Mesodermal cell (in vitro differentiated cells): Measurements from ENCODE around the gene JMJD4.

Experiments used
- H3K27ac ChIP-seq: 2 replicates; pipeline ENCODE4 v1.7.0; 2013; ENCODE audit warnings: mild to moderate bottlenecking, low read depth, low read length, moderate library complexity; ENCODE audit not compliant: severe bottlenecking
- H3K36me3 ChIP-seq: 2 replicates; pipeline ENCODE4 v1.7.1; 2013; ENCODE audit warnings: mild to moderate bottlenecking, low read length, moderate library complexity; ENCODE audit not compliant: control insufficient read depth, insufficient read depth
- H3K4me1 ChIP-seq: one replicate; pipeline ENCODE4 v1.7.1; 2013; ENCODE audit warnings: mild to moderate bottlenecking, low read length; ENCODE audit not compliant: insufficient read depth, control insufficient read depth, poor library complexity, severe bottlenecking
- H3K4me3 ChIP-seq: 2 replicates; pipeline ENCODE4 v1.7.0; 2013; ENCODE audit warnings: low read length, control low read depth, mild to moderate bottlenecking; ENCODE audit not compliant: insufficient read depth, poor library complexity, severe bottlenecking; ENCODE audit errors: extremely low read depth
- H3K9me3 ChIP-seq: 2 replicates; pipeline ENCODE4 v1.7.1; 2013; ENCODE audit warnings: mild to moderate bottlenecking, low read length, moderate library complexity; ENCODE audit not compliant: control insufficient read depth
- WGBS, 2 experiments: methylation state at CpG; one replicate each; pipeline ENCODE4 v1.1.5; 2013; ENCODE audit warnings: missing lambda C conversion rate in 2 of 2; ENCODE audit not compliant: insufficient coverage in 2 of 2; 5-methylcytosine and 5-hydroxymethylcytosine counted together

Gene JMJD4

DNA sequence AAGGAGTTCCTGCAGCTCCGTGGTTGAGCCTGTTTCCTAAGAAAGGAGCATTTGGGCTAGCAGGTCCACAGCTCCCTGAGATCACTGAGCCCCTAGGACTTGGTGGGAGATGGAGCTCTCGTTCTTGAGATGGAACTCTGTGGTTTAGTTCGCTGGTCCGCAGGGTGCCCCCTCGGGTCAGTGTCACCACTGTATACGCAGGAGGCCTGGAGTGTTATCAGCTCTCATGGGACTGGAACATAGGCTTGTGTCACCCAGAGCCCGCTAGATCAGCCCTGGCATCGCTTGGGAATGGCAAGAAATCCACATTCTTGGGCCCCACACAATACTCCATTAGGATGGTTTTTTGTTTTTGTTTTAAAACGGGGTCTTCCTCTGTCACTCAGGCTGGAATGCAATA is 3.7 kb upstream of the JMJD4 start:
- Histone ChIP-seq H3K4me1 (peaks cover 1% of the 10 kb centered on the region), H3K36me3 (peaks cover 12% of the 10 kb centered on the region), H3K9me3 (no peaks in the 10 kb centered on the region), H3K4me3 (no peak overlapping the region), H3K27ac (no peak overlapping the region)
- 92 to 93% methylated on average over 9 of the region's 9 CpGs for WGBS, 2 experiments

DNA sequence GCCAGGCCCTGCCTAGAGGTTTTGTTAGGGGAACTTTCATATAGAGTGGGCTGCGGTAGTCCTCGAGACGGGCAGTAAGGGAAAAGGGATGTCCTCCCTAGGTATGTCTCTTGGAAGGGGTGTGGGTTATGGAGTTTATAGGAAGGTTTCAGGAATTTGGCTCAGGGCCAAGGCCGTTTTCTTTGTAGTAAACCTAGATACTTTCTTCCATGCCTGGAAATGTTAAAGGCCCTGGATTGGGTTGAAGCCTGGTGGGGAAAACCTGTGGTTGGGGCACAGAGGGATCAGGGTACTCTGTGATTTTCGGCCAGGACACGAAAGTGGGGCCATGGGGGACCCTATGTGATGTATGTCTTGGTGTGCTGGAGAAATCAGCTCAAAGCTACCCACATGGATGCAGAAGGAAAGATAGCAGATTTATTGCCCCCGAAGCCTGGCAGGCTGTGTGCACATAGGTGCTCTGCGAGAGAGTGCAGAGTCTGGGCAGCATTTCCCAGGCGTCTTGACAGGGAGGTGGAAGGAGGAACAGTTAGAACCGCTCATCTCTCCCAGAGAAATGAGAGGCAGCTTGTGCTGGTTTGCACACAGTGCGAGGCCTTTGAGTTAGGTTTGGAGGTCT is 1.8 kb upstream of the JMJD4 start:
- H3K4me3 ChIP-seq = no peak overlapping the region
- WGBS, 2 experiments = 94 to 98% methylated on average over 10 to 11 of the region's 11 CpGs

DNA sequence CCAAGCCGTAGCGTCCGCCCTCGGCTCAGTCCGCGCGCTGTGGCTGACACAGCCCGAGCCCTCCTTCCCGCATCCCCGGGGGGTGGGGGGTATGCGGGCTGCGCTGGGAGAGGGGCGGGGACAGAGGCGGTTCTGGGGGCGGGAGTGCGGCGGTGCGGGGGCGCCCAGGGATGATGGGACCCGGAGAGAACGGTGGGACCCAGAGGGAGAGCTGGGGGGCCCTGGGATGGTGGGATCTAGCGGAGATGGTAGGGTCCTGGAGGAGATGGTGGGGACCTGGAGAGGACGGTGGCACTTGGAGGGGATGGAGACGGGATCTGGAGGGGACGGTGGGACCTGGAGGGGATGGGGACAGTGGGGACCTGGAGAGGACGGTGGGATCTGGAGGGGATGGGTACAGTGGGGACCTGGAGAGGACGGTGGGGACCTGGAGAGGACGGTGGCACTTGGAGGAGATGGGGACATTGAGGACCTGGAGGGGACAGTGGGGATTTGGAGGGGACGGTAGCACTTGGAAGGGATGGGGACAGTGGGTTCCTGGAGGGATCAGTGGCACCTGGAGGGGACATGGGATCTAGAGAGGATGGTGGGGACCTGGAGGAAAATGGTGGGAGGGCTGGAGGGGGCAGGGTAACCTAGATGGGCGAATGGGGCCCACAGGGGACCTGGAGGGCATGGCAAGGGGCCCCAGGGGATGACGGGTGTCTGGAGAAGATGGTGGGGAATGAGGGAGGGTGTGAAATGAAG is 610 bp upstream of the JMJD4 start:
- H3K9me3 ChIP-seq = no peaks in the 10 kb centered on the region
- 5 to 15% methylated on average over 7 to 15 of the region's 31 CpGs for WGBS, 2 experiments
- peaks cover 6% of the 10 kb centered on the region for H3K4me1 ChIP-seq
- H3K27ac ChIP-seq = no peak overlapping the region
- H3K36me3 ChIP-seq = peaks cover 43% of the 10 kb centered on the region
- peak overlapping the region; percentile 98 for H3K4me3 ChIP-seq

More for the DNA sequence above, 1.8 kb upstream of the JMJD4 start:
- H3K9me3 ChIP-seq = no peaks in the 10 kb centered on the region
- H3K27ac ChIP-seq = no peak overlapping the region
- H3K4me1 ChIP-seq = peaks cover 6% of the 10 kb centered on the region
- H3K36me3 ChIP-seq = peaks cover 31% of the 10 kb centered on the region

DNA sequence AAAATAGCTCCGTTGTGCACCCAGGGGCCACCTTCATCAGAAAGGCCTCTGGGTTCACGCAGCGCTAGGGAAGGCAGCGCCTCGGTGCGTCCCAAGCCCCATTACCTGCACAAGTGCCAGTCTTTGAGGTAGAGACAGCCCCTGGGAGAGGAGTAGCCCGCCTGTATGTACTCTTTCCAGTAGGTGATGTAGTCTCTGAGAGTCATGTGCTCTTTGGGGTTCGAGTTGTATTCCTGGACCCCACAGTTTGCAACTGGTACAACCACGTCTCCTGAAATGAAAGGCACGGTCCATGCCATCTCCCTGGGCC is 601 bp downstream of the JMJD4 start:
- Histone ChIP-seq H3K9me3 (no peaks in the 10 kb centered on the region), H3K27ac (no peak overlapping the region), H3K4me3 (peak overlapping the region; percentile 98), H3K36me3 (peaks cover 41% of the 10 kb centered on the region), H3K4me1 (peaks cover 6% of the 10 kb centered on the region)
- 5 to 13% methylated on average over 8 to 10 of the region's 10 CpGs for WGBS, 2 experiments

DNA sequence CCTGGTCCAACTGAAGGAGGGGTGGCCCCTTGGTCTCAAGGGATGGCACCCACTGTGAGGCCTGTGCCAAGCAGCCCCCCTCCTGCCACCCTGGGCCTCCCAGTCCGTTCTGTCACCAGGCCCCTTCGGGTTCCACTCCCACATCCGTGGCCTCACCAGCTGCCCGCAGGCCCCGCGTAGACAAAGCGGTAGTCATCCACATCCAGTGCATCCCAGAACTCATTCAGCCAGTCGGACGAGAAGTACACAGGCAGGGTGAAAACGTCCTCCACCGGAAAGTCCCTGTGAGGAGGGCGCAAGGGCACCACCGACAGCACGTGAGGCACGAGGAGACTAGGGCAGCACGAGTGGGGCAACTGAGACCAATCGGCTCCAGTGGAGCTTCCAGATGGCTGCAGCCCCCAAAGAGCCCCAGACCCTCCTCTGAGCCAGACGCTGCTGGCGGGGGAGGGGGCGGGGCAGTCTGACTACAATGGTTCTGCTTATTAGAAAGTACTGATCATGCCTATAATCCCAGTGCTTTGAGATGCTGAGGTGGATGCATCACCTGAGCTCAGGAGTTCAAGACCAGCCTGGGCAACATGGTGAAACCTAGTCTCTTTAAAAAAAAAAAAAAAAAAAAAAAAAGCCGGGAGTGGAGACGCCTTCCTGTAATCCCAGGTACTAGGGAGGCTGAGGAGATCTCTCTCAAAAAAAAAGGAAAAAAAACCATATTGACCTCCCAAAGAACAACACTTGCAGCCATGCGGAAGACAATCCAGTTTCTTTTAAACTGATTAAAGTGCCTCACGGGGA is 1.2 kb downstream of the JMJD4 start:
- Histone ChIP-seq H3K9me3 (no peaks in the 10 kb centered on the region), H3K27ac (no peak overlapping the region), H3K4me1 (peaks cover 7% of the 10 kb centered on the region), H3K4me3 (peak overlapping the region; percentile 98), H3K36me3 (peaks cover 39% of the 10 kb centered on the region)
- 86 to 90% methylated on average over 16 to 21 of the region's 24 CpGs for WGBS, 2 experiments

DNA sequence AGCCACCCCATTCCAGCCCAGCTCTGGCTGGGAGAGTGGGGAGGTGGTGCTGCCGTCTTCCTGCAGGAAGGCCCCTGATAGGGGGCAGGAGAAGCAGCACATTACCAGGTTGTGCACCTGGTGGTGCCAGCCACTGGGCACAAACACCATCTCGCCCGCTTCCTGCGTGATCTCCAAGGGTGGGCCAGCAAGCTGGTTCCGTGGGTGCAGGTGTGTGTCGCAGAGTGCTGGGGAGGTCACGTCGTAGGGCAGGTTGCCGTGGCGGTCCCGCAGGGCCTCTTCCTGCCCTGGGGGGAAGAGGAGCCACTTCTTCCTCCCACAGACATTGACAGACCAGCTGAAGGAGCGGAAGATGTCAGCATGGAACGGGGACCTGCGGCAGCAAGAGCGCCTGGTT is 1.8 kb downstream of the JMJD4 start:
- no peak overlapping the region for H3K27ac ChIP-seq
- no peaks in the 10 kb centered on the region for H3K9me3 ChIP-seq
- peaks cover 33% of the 10 kb centered on the region for H3K36me3 ChIP-seq
- H3K4me3 ChIP-seq = no peak overlapping the region
- 98 to 100% methylated on average over 13 to 14 of the region's 15 CpGs for WGBS, 2 experiments
- peaks cover 11% of the 10 kb centered on the region for H3K4me1 ChIP-seq

DNA sequence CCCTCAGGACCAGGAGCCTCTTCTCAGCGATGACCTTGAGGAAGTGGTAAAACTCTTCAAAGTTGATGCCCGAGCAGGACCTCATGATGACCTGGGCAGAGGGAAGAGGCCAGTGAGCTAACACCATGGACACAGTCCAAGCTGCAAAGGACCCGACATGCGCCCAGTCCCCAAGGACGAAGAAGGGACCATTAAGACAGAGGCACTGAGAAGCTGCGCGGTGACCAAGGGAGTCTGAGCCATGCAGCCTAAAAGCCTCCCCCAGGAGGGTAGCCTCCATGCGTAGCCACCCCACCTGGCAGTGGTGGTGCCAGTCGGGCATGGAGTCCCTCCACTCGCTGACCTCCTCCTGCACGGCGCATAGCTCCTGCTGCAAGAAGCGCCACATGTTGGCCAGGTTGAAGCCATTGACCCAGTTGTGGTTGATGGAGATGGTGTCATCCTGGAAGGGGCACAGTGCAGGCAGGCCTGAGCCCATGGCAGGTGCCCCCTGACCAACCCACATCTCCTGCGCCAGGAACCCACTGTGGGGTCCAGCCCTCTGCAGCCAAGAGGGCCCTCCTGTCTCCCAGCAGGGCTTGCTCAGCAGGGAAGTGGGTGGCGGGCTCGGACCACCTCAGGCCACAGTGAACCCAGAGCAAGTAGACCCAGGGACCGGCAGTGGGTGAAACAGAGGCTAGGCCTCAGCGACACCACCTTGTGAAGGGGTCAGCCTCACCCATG is 2.4 kb downstream of the JMJD4 start:
- H3K36me3 ChIP-seq = peaks cover 33% of the 10 kb centered on the region
- H3K4me3 ChIP-seq = no peak overlapping the region
- 95 to 96% methylated on average over 12 to 14 of the region's 18 CpGs for WGBS, 2 experiments
- H3K4me1 ChIP-seq = peaks cover 15% of the 10 kb centered on the region
- H3K9me3 ChIP-seq = no peaks in the 10 kb centered on the region
- H3K27ac ChIP-seq = no peak overlapping the region

DNA sequence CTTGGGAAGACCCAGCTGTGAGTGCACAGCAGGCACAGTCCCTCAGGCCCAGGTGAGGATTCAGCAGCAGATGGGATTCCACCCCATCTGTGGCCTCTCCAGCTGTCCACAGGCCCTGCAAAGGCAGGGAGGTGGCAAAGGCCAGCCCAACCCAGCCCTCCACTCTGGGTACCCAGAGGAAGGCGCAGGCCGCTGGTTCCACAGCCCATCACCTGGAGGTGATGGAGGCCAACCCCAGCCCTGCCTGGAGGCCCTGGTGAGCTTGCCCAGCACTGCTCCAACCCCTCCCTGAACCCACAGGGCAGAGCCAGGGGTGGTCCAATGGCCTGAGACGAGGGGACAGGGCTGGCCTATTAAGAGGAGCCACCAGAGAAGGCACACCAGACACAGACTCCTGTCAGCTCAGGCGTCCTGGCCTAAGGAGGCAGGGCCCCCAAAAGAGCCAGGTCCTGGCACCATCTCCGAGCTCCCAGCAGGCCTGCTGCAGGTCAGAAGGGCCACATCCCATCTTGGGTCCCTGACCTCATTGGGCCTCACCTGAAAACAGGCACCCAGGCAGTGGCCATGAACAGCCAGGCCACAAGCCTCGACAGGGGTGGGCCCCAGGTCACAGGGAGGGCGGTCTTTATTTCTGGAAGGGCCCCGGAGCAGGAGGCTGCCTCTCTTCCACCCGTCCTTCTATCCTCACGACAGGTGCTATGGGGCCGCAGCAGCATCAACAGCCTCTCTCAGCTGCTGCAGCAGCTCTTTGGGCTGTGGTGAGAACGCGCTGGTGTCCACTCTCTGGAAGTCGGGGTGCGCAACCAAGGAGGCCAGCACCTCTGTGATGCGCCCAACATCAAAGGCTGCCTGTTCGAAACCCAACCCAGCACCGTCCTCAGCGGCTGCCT is 3.2 kb downstream of the JMJD4 start:
- 94 to 96% methylated on average over 19 of the region's 19 CpGs for WGBS, 2 experiments
- Histone ChIP-seq H3K36me3 (peaks cover 33% of the 10 kb centered on the region), H3K4me3 (no peak overlapping the region), H3K9me3 (no peaks in the 10 kb centered on the region), H3K27ac (no peak overlapping the region), H3K4me1 (peaks cover 16% of the 10 kb centered on the region)

DNA sequence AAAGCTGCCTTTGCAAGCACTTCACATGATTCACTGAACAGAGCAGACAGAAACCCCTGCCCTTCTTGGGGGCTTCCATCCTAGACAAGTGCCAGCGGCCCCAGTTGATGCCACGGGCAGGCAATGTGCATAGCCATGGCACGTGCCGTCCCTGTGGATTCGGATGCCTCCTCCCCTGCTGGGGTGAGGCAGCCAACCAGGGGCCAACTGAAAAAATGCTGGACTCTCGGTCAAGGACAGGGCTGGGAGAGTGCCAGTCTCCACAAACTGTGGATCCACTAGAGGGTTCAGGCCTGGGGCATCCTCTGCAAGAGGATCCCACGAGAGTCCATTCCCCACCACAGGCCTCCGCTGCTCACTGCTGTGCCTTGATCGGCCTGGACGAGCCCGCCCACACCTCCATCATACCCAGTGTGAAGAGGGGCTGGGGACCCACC is 3.8 kb downstream of the JMJD4 start:
- peaks cover 16% of the 10 kb centered on the region for H3K4me1 ChIP-seq
- H3K36me3 ChIP-seq = peaks cover 33% of the 10 kb centered on the region
- WGBS, 2 experiments = 94 to 96% methylated on average over 10 to 11 of the region's 11 CpGs
- no peak overlapping the region for H3K27ac ChIP-seq
- H3K9me3 ChIP-seq = no peaks in the 10 kb centered on the region
- H3K4me3 ChIP-seq = no peak overlapping the region
